ENCODE results near the gene RFX2. TPM values are rescaled to one million over a fixed set of nuclear protein-coding genes. Genes with fewer than 3 reads are reported as not detected.

Gene RFX2
- polyA plus RNA-seq, 2 of the 4 experiments (the other 2 are of a cell fraction) = 3.7 to 3.9 TPM

DNA sequence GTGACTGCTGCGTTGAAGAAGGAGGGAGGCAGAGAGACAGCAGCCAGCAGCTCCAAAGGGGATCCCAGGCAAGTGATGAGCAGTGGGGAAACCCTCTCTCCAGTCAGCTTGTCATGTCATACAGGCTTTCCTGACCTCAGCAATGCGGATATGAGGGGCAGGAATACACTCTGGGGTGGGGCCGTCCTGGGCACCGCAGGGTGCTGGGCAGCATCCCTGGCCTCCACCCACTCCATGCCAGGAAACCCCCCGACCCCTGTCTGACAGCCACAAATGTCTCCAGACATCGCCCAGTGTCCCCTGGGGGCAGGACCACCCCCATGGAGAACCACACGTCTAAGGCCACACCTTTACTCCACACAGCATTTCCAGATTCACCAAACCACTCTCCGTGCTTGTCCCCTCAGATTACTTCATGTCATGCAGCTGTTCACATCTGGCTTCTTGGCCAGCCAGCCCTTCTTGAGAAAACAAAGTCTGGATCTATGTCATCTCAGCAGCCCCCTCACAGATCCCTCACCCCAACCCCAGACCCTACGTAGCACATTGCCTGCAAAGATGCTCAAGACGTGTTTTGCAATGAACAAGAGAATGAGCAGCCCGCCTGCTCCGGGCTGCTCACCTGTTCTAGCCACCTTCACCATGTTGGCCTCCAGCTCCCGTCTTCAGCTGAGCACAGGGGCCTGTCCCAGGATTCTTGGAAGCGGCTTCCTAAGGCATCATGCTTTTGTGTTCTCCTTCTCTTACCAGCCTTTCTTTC is 46.5 kb downstream of the RFX2 start:
- TF ChIP-seq ESRRA (IDR thresholded peaks at IDR 0.05; ENCODE audit: borderline replicate concordance, low read length) (no peak), HOXB13 (CRISPR knock-in tag; IDR thresholded peaks at IDR 0.05; ENCODE audit: low read depth) (no peak), HOXA7 (CRISPR knock-in tag; IDR thresholded peaks at IDR 0.05) (no peak), ZC3H11A (IDR thresholded peaks at IDR 0.05) (no peak), EP300 (IDR thresholded peaks at IDR 0.05) (no peak), FOSB (CRISPR knock-in tag; IDR thresholded peaks at IDR 0.05) (no peak)
- DNase-seq (ENCODE audit: low read depth in 1 of 2, low spot score in 1 of 2) = no peak
- 81% methylated on average over 14 of the region's 14 CpGs for WGBS (ENCODE audit: missing lambda C conversion rate)
- Histone ChIP-seq H3K27ac (peak overlapping the region in 1 of 2 experiments; percentile 55; a peak in 3 of 6 replicates), H3K4me3 (no peak overlapping the region), H3K4me2 (peak overlapping the region; percentile 85; the same call in 1 of the 3 replicates), H3K4me1 (peaks cover 60% of the 10 kb centered on the region), H3K9me3 (no peaks in the 10 kb centered on the region)
- ChIA-PET POLR2A (no interaction called here), CTCF (interaction anchor here (1.0 to 3.0 kb wide), 5 partner anchors 9 to 62 kb away, joined by 3 to 11 read pairs (median 5); no protein-coding TSS in a partner anchor)
- FAIRE-seq = no peak
- no peak for ATAC-seq

DNA sequence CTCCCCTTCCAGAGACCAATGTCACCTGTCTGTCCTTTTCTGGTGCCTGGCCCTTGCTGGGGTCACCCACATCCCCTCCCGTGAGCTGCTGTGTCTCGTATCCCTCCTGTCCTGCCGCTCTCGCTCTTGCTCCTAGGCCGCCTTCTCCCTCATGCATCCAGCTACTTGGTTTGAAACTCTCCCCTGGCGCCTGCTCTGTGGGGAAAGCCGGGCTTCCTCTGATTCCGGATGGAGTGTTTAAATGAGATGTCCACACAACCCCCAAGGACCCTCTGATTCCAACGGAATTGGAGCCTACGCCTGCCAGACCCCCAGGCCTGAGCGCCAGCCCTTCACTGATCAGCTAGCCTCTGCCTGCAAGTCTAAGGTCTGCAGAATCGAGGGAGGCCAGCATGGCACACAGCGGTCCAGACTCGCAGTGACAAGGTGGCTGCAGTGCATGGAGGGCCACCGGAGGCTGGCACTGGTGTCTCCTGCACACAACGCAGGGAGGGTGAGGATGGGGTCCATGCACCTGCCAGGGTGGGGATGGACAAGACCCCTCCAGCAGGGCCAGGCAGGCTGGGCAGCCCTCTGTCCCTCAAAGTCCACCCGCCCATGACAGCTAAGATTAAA is 47.2 kb downstream of the RFX2 start:
- H3K4me1 ChIP-seq = peaks cover 59% of the 10 kb centered on the region
- ATAC-seq (no peak), FAIRE-seq (no peak), DNase-seq (ENCODE audit: low read depth in 1 of 2, low spot score in 1 of 2) (no peak)
- H3K4me2 ChIP-seq = no peak overlapping the region
- TF ChIP-seq RARB (CRISPR knock-in tag; IDR thresholded peaks at IDR 0.05) (no peak), HDAC2 (IDR thresholded peaks at IDR 0.05) (no peak), EHMT2 (IDR thresholded peaks at IDR 0.05; ENCODE audit: low read depth) (no peak)
- H3K27ac ChIP-seq = peak overlapping the region in 1 of 2 experiments; percentile 16; a peak in 2 of 6 replicates
- no peaks in the 10 kb centered on the region for H3K9me3 ChIP-seq
- ChIA-PET POLR2A (no interaction called here), CTCF (interaction anchor here (1.0 to 3.0 kb wide), 6 partner anchors 8 to 63 kb away, joined by 3 to 11 read pairs (median 4); no protein-coding TSS in a partner anchor)
- H3K4me3 ChIP-seq = no peak overlapping the region
- 94% methylated on average over 13 of the region's 17 CpGs for WGBS (ENCODE audit: missing lambda C conversion rate)

DNA sequence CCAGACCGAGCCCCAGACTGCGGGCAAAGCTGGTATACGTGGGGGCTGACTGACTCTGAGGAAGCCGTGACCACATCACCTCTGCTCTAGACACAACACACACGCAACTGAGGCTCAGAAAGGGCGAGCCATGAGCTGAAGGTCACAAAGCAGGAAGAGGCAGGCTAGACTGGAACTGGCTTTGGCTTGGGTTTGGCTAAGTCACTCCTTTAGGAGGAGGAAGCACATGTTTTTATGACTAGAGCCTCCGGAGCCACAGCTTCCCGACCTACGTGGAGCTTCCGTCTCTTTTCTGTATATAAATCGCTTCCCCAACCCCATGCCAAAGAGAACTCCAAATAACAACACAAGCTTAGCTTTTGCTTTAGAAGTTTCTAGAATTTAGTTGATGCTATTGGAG is 48.0 kb downstream of the RFX2 start:
- FAIRE-seq = no peak
- peaks cover 57% of the 10 kb centered on the region for H3K4me1 ChIP-seq
- ChIA-PET CTCF (interaction anchor here (1.1 to 1.4 kb wide), 5 partner anchors 9 to 64 kb away, joined by 3 to 6 read pairs (median 3); no protein-coding TSS in a partner anchor), POLR2A (no interaction called here)
- TF ChIP-seq HDAC2 (IDR thresholded peaks at IDR 0.05) (no peak), NFE2L2 (conservative IDR thresholded peaks at IDR 0.05; ENCODE audit: low read length) (no peak), NPAS2 (CRISPR knock-in tag; IDR thresholded peaks at IDR 0.05; ENCODE audit: borderline replicate concordance) (no peak)
- TF ChIP-seq, protein P1, sequence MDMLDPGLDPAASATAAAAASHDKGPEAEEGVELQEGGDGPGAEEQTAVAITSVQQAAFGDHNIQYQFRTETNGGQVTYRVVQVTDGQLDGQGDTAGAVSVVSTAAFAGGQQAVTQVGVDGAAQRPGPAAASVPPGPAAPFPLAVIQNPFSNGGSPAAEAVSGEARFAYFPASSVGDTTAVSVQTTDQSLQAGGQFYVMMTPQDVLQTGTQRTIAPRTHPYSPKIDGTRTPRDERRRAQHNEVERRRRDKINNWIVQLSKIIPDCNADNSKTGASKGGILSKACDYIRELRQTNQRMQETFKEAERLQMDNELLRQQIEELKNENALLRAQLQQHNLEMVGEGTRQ (IDR thresholded peaks at IDR 0.05) = no peak
- H3K9me3 ChIP-seq = no peaks in the 10 kb centered on the region
- no peak for DNase-seq (ENCODE audit: low read depth in 1 of 2, low spot score in 1 of 2)
- ATAC-seq = no peak
- WGBS (ENCODE audit: missing lambda C conversion rate) = 95% methylated on average over 11 of the region's 11 CpGs
- peak overlapping the region in 1 of 2 experiments; percentile 63; a peak in 3 of 6 replicates for H3K27ac ChIP-seq
- no peak overlapping the region for H3K4me3 ChIP-seq
- no peak overlapping the region for H3K4me2 ChIP-seq

DNA sequence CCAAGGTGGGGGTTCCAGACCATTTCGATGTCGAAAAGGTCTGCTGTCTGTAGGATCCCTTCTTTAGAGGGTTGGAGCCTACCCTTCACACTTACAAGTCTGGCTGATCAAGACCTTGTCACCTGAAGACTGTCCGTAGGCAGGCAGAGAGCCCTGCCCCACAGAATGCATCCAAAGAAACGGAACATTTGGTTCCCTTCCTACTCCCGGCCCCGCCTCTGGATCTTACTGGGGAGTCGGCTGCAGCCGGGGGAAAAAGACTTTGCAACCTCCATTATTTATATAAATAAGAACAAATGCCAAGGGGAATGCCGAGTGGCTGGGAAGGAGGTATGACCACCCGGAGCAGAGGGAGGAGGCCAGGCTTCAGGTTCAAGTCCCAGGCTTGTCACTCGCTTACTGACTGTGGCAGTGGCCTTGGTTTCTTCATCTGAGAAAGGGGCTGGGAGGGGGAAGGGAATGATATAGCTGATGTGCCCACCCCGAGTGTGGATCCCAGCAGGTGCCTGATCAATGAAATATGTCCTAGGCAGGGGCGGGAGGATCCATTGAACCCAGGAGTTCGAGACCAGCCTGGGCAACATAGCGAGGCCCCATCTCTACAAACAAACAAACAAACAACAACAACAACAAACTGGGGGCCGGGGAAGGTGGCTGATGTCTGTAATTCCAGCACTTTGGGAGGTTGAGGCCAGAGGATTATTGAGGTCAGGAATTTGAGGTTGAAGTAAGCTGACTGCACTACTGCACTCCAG is 48.7 kb downstream of the RFX2 start:
- Histone ChIP-seq H3K27ac (peak overlapping the region in 1 of 2 experiments; percentile 63; a peak in 4 of 6 replicates), H3K4me1 (peaks cover 59% of the 10 kb centered on the region), H3K9me3 (no peaks in the 10 kb centered on the region), H3K4me2 (peak overlapping the region; percentile 34; the same call in 1 of the 3 replicates), H3K4me3 (no peak overlapping the region)
- CTCF ChIA-PET = interaction anchor here (1.1 to 1.4 kb wide), 4 partner anchors 8 to 65 kb away, joined by 3 to 6 read pairs (median 4); no protein-coding TSS in a partner anchor
- FAIRE-seq (no peak), DNase-seq (ENCODE audit: low read depth in 1 of 2, low spot score in 1 of 2) (no peak), ATAC-seq (no peak)
- 79% methylated on average over 16 of the region's 16 CpGs for WGBS (ENCODE audit: missing lambda C conversion rate)
- POLR2A ChIA-PET = no interaction called here
- TF ChIP-seq FOSB (CRISPR knock-in tag; IDR thresholded peaks at IDR 0.05) = no peak
- no peak for TF ChIP-seq POLR2A (IDR thresholded peaks at IDR 0.05; ENCODE audit: low read length)
- TF ChIP-seq, protein P2, sequence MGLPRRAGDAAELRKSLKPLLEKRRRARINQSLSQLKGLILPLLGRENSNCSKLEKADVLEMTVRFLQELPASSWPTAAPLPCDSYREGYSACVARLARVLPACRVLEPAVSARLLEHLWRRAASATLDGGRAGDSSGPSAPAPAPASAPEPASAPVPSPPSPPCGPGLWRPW (IDR thresholded peaks at IDR 0.05) = no peak
- no peak for TF ChIP-seq FOXS1 (CRISPR knock-in tag; IDR thresholded peaks at IDR 0.05)
- TF ChIP-seq, protein P3, sequence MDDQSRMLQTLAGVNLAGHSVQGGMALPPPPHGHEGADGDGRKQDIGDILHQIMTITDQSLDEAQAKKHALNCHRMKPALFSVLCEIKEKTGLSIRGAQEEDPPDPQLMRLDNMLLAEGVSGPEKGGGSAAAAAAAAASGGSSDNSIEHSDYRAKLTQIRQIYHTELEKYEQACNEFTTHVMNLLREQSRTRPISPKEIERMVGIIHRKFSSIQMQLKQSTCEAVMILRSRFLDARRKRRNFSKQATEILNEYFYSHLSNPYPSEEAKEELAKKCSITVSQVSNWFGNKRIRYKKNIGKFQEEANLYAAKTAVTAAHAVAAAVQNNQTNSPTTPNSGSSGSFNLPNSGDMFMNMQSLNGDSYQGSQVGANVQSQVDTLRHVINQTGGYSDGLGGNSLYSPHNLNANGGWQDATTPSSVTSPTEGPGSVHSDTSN (IDR thresholded peaks at IDR 0.05) = no peak
- TF ChIP-seq RFX5 (IDR thresholded peaks at IDR 0.05) = no peak
- TF ChIP-seq KDM1A (IDR thresholded peaks at IDR 0.05; ENCODE audit: low read depth) = no peak
- TF ChIP-seq TP53 (CRISPR knock-in tag; IDR thresholded peaks at IDR 0.05) = no peak
- no peak for TF ChIP-seq TFCP2L1 (CRISPR knock-in tag; IDR thresholded peaks at IDR 0.05)
- TF ChIP-seq CHD4 (IDR thresholded peaks at IDR 0.05; ENCODE audit: borderline replicate concordance) = no peak
- no peak for TF ChIP-seq SMC3 (IDR thresholded peaks at IDR 0.05)
- no peak for TF ChIP-seq ZNF302 (CRISPR knock-in tag; IDR thresholded peaks at IDR 0.05)
- TF ChIP-seq, protein P4, sequence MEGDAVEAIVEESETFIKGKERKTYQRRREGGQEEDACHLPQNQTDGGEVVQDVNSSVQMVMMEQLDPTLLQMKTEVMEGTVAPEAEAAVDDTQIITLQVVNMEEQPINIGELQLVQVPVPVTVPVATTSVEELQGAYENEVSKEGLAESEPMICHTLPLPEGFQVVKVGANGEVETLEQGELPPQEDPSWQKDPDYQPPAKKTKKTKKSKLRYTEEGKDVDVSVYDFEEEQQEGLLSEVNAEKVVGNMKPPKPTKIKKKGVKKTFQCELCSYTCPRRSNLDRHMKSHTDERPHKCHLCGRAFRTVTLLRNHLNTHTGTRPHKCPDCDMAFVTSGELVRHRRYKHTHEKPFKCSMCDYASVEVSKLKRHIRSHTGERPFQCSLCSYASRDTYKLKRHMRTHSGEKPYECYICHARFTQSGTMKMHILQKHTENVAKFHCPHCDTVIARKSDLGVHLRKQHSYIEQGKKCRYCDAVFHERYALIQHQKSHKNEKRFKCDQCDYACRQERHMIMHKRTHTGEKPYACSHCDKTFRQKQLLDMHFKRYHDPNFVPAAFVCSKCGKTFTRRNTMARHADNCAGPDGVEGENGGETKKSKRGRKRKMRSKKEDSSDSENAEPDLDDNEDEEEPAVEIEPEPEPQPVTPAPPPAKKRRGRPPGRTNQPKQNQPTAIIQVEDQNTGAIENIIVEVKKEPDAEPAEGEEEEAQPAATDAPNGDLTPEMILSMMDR (IDR thresholded peaks at IDR 0.05) = no peak
